Astrocyte (in vitro differentiated cells and primary cell): Measurements from ENCODE around the gene KLHDC10.

Experiments used
- CTCF ChIP-seq: IDR thresholded peaks from 2 replicates; pipeline ENCODE4 v1.5.1; 2011; ENCODE audit warnings: low read depth, mild to moderate bottlenecking, inconsistent platforms, low read length, moderate library complexity; ENCODE audit not compliant: insufficient read depth
- EZH2 ChIP-seq: IDR thresholded peaks from 2 replicates; pipeline ENCODE4 v1.6.1; 2012; ENCODE audit warnings: mild to moderate bottlenecking, low read length, inconsistent platforms; ENCODE audit not compliant: insufficient read depth

DNA sequence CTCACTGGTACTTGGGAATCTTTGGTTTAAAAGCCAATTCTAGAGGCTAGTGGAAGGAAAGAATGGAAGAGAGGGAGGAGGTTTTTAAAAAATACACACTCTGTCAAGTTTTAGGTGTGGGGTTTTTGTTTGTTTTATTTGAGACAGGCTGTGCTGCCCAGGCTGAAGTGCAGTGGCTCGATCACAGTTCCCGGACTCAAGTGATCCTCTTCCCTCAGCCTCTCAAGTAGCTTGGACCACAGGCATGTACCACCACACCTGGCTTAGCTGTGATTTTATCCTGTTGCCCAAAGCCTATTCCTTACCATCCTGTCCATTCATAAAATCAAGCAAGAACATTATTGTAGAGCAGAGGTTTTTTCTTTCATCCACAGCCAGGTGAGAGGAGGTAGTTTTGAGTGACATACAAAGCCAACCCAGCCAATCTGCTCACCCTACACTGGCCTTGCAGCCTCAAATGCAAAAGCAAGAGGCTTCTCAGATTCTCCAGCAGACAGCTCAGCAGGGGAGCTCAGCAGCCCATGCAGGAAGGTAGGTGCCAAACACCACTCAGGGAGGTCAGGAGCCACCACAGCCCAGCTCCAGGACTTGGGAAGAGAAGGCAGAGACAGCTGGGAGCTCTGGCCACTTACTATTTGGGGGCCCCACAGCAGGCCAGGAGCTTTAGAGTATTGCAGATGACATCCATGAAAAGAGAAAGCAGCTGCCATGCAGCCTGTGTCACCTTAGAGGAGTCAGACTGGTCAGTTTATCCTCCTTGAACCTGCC, 69.0 kb downstream of the KLHDC10 start:
- no peak for TF ChIP-seq CTCF
- no peak for TF ChIP-seq EZH2
